A549 (cell line): Measurements from ENCODE around the gene GPATCH2. TPM values are rescaled to one million over a fixed set of nuclear protein-coding genes. Genes with fewer than 3 reads are reported as not detected.

Source experiments
- ATAC-seq, 2 experiments: fragments of 200-7000 bp in 1 of 2; fragments of >200 bp in 1 of 2; cut with Nextera tagmentation in 1 of 2; cut with Tn5 transposase in 1 of 2; 3 replicates each; pipeline versions ENCODE4 v1.8.0 to v1.9.1; 2018 to 2020; ENCODE audit warnings: mild to moderate bottlenecking in 1 of 2, moderate library complexity in 1 of 2
- CTCF ChIA-PET: fragments of 300-600 bp; sonication (Branson Sonifier 250); formaldehyde crosslinking; extraction: SDS; loops from one replicate; lab custom pipeline; 2021; ENCODE audit warnings: antibody characterized with exemption, inconsistent platforms; lab: Yijun Ruan, JAX
- POLR2A ChIA-PET: fragments of 350-600 bp; formaldehyde crosslinking; extraction: SDS; loops from one replicate; lab custom pipeline; 2021; ENCODE audit warnings: antibody characterized with exemption, inconsistent platforms; lab: Yijun Ruan, JAX
- DNase-seq, 2 experiments: peaks; one replicate each; pipeline versions ENCODE4 v3.0.0 to v3.0.0-alpha.2; 2011 to 2016; ENCODE audit warnings: low read depth in 1 of 2, low spot score in 1 of 2
- FAIRE-seq: peaks from 2 replicates; lab custom pipeline; 2011; peaks lifted over from hg19 to GRCh38; lab: Jason Lieb, UNC
- H3K27ac ChIP-seq, 2 experiments: fragments of >200 bp; sonication (Bioruptor Twin); formaldehyde crosslinking; 3 replicates each; pipeline ENCODE4 v1.5.1; 2016 to 2017
- H3K4me1 ChIP-seq: fragments of >200 bp; sonication (Bioruptor Twin); formaldehyde crosslinking; 3 replicates; pipeline ENCODE4 v1.6.1; 2016
- H3K4me2 ChIP-seq: fragments of >200 bp; sonication (Bioruptor Twin); formaldehyde crosslinking; 3 replicates; pipeline ENCODE4 v1.6.1; 2016
- H3K4me3 ChIP-seq: fragments of >200 bp; sonication (Bioruptor Twin); formaldehyde crosslinking; 3 replicates; pipeline ENCODE4 v1.5.1; 2016
- H3K9me3 ChIP-seq: fragments of >200 bp; sonication (Bioruptor Twin); formaldehyde crosslinking; 3 replicates; pipeline ENCODE4 v1.6.1; 2016
- CEBPB ChIP-seq, 2 experiments: fragments of >200 bp in 1 of 2; sonication (Bioruptor Twin) in 1 of 2; formaldehyde crosslinking in 1 of 2; IDR thresholded peaks; 2 replicates each; pipeline ENCODE4 v1.6.1; 2012 to 2016
- CHD4 ChIP-seq: fragments of 200-600 bp; sonication (generic); IDR thresholded peaks from 2 replicates; pipeline ENCODE4 v1.6.1; 2016; ENCODE audit warnings: antibody characterized with exemption, mild to moderate bottlenecking, borderline replicate concordance
- E2F6 ChIP-seq: IDR thresholded peaks from 2 replicates; pipeline ENCODE4 v1.6.1; 2012; ENCODE audit warnings: low read depth, borderline replicate concordance
- EHMT2 ChIP-seq: fragments of 200-600 bp; sonication (generic); IDR thresholded peaks from 2 replicates; pipeline ENCODE4 v1.6.1; 2016; ENCODE audit warnings: antibody characterized with exemption, low read depth, mild to moderate bottlenecking, moderate library complexity
- ESRRA ChIP-seq: fragments of 150-350 bp; IDR thresholded peaks from 2 replicates; pipeline ENCODE4 v1.6.1; 2014; ENCODE audit warnings: mild to moderate bottlenecking, low read length, borderline replicate concordance
- GATA3 ChIP-seq: IDR thresholded peaks from 2 replicates; pipeline ENCODE4 v1.6.1; 2012; ENCODE audit warnings: borderline replicate concordance
- HDAC2 ChIP-seq: fragments of 200-600 bp; sonication (generic); IDR thresholded peaks from 2 replicates; pipeline ENCODE4 v1.6.1; 2016
- HOXA7 ChIP-seq: fragments of 250-450 bp; sonication (Bioruptor Pico); IDR thresholded peaks from 2 replicates; pipeline ENCODE4 v1.5.0; 2020; ENCODE audit warnings: mild to moderate bottlenecking, moderate library complexity
- HOXB5 ChIP-seq: fragments of 250-450 bp; sonication (Bioruptor Pico); IDR thresholded peaks from 2 replicates; pipeline ENCODE4 v1.5.0; 2020; ENCODE audit warnings: mild to moderate bottlenecking, moderate library complexity
- JUNB ChIP-seq: fragments of >200 bp; sonication (Bioruptor Twin); formaldehyde crosslinking; IDR thresholded peaks from 2 replicates; pipeline ENCODE4 v1.6.1; 2016
- KDM1A ChIP-seq: fragments of 200-600 bp; sonication (generic); IDR thresholded peaks from 2 replicates; pipeline ENCODE4 v1.6.1; 2016; ENCODE audit warnings: low read depth, mild to moderate bottlenecking
- KDM5A ChIP-seq: fragments of 200-600 bp; sonication (generic); IDR thresholded peaks from 2 replicates; pipeline ENCODE4 v1.6.1; 2016; ENCODE audit warnings: antibody characterized with exemption, mild to moderate bottlenecking
- MYC ChIP-seq: IDR thresholded peaks from 2 replicates; pipeline ENCODE4 v1.6.1; 2012; ENCODE audit warnings: mild to moderate bottlenecking, inconsistent platforms, low read length, improper control_type of control experiment, borderline replicate concordance
- NFE2L2 ChIP-seq: fragments of 150-350 bp; conservative IDR thresholded peaks from 2 replicates; pipeline ENCODE4 v1.6.1; 2014; ENCODE audit warnings: low read length
- NR3C1 ChIP-seq: fragments of >200 bp; sonication (Bioruptor Twin); formaldehyde crosslinking; IDR thresholded peaks from 3 replicates; pipeline ENCODE4 v1.6.1; 2017
- RARB ChIP-seq: fragments of 250-450 bp; sonication (Bioruptor Pico); IDR thresholded peaks from 2 replicates; pipeline ENCODE4 v1.8.0; 2021; ENCODE audit warnings: mild to moderate bottlenecking, moderate library complexity
- RFX5 ChIP-seq: fragments of 450-650 bp; IDR thresholded peaks from 2 replicates; pipeline ENCODE4 v1.7.1; 2014; ENCODE audit warnings: antibody characterized with exemption, mild to moderate bottlenecking, moderate library complexity
- SMC3 ChIP-seq: fragments of >200 bp; sonication (Bioruptor Twin); formaldehyde crosslinking; IDR thresholded peaks from 3 replicates; pipeline ENCODE4 v1.6.1; 2018; ENCODE audit warnings: inconsistent platforms
- SREBF2 ChIP-seq: fragments of 450-650 bp; IDR thresholded peaks from 2 replicates; pipeline ENCODE4 v1.6.1; 2014; ENCODE audit warnings: mild to moderate bottlenecking, moderate library complexity
- USF2 ChIP-seq: fragments of 450-650 bp; IDR thresholded peaks from 2 replicates; pipeline ENCODE4 v1.6.1; 2014; ENCODE audit warnings: antibody characterized with exemption
- ZFP36 ChIP-seq: fragments of 450-650 bp; IDR thresholded peaks from 2 replicates; pipeline ENCODE4 v1.6.1; 2014; ENCODE audit warnings: borderline replicate concordance; ENCODE audit not compliant: partially characterized antibody
- ZNF302 ChIP-seq: fragments of 250-450 bp; sonication (Bioruptor Pico); IDR thresholded peaks from 2 replicates; pipeline ENCODE4 v1.9.0; 2021; ENCODE audit warnings: inconsistent platforms, mild to moderate bottlenecking, moderate library complexity
- ZSCAN20 ChIP-seq: fragments of 250-450 bp; sonication (Bioruptor Pico); IDR thresholded peaks from 2 replicates; pipeline ENCODE4 v1.8.0; 2022; ENCODE audit warnings: mild to moderate bottlenecking, moderate library complexity
- WGBS: methylation state at CpG from one replicate; pipeline ENCODE4 v1.1.6; 2017; ENCODE audit errors: missing lambda C conversion rate; 5-methylcytosine and 5-hydroxymethylcytosine counted together
- polyA plus RNA-seq, 4 experiments: library from polyadenylated mRNA; depleted of rRNA in 3 of 4; stranded (reverse); fragments of >200 nt; fragmentation: RNase III in 1 of 4; extraction: RNeasy Plus Mini Kit Qiagen cat#74134 plus additional on column Dnase treatment in 1 of 4; gene quantifications; 2 replicates in 3 of 4; 3 replicates in 1 of 4; pipeline ENCODE4 v1.2.3, GENCODE V29; 2011 to 2017
- TF ChIP-seq, protein P1 (sequence below): fragments of 250-450 bp; sonication (Bioruptor Pico); IDR thresholded peaks from 2 replicates; pipeline ENCODE4 v1.5.0; 2021; ENCODE audit warnings: mild to moderate bottlenecking, moderate library complexity, borderline replicate concordance
- TF ChIP-seq, protein P2 (sequence below): IDR thresholded peaks from 2 replicates; pipeline ENCODE4 v1.6.1; 2012
- TF ChIP-seq, protein P3 (sequence below): IDR thresholded peaks from 2 replicates; pipeline ENCODE4 v1.6.1; 2012

The GPATCH2 gene
- polyA plus RNA-seq, 2 of the 4 experiments (the other 2 are of a cell fraction) = 10.8 to 18.6 TPM

DNA sequence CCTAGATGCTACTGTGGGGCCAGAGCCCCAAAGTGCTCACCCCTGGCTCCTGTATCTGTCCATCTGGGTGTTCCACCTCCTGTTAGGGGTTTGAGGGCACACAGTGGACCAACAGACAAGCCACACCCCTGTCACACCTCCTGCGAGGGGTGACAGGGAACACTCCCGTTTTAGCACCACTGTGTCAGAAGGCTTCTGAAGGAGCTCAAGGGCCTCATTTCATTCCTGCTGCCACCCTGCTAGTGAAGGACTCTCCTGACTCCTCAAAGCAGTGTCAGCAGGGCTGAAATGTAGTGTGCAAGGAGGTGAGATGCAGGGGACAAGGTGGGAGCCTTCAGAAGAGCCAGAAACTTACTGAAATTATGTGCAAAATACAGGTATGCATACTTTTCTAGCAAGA, 174.6 kb downstream of the GPATCH2 start:
- TF ChIP-seq ZNF302 (CRISPR knock-in tag) (no peak), ESRRA (no peak), NFE2L2 (no peak), NR3C1 (no peak), HOXB5 (CRISPR knock-in tag) (no peak), RFX5 (no peak), SREBF2 (no peak), USF2 (no peak)
- TF ChIP-seq, all 56 proteins: peak for 0
- ChIA-PET POLR2A (no interaction called here), CTCF (no interaction called here)
- no peak overlapping the region for H3K4me3 ChIP-seq
- DNase-seq (no peak), ATAC-seq (no peak), FAIRE-seq (no peak)
- no CpG with 5 or more reads among the region's 2 CpGs for WGBS
- H3K27ac ChIP-seq = no peak overlapping the region
- H3K9me3 ChIP-seq = no peaks in the 10 kb centered on the region
- no peaks in the 10 kb centered on the region for H3K4me1 ChIP-seq
- H3K4me2 ChIP-seq = no peak overlapping the region

GRCh38 chr1:217453816-217454215, 177.1 kb downstream of the GPATCH2 start:
- Histone ChIP-seq H3K4me2 (no peak overlapping the region), H3K4me1 (no peaks in the 10 kb centered on the region), H3K27ac (no peak overlapping the region), H3K4me3 (no peak overlapping the region), H3K9me3 (no peaks in the 10 kb centered on the region)
- 87% methylated on average over 4 of the region's 4 CpGs for WGBS
- DNase-seq (no peak), FAIRE-seq (no peak), ATAC-seq (no peak)
- TF ChIP-seq SREBF2 (no peak), EHMT2 (no peak)
- ChIA-PET POLR2A (no interaction called here), CTCF (no interaction called here)

DNA sequence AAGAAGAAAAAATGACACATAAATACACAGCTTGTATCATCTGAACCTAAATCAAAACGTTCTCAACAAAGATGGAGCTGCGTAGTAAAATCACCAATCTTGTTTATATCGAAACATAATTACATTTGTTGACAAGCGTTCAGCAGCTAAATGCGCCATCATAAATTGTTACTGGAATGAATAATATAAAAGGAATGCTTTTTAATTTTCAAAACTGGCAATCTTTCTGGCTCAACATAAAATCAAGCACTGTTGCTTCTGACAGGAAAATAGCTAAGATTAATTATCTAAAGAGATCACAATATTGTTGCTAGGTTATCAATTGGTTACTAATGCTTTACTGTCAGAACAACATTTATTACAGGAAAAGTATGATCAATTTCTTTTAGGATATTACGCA, 181.5 kb downstream of the GPATCH2 start:
- ATAC-seq = no peak
- ChIA-PET CTCF (interaction anchor here (1.1 kb wide), 1 partner anchor 14 kb away, joined by 3 read pairs; no protein-coding TSS in a partner anchor), POLR2A (no interaction called here)
- DNase-seq = no peak
- TF ChIP-seq CHD4 = no peak
- no peak for TF ChIP-seq MYC
- TF ChIP-seq ZFP36 = no peak
- TF ChIP-seq, protein P1, sequence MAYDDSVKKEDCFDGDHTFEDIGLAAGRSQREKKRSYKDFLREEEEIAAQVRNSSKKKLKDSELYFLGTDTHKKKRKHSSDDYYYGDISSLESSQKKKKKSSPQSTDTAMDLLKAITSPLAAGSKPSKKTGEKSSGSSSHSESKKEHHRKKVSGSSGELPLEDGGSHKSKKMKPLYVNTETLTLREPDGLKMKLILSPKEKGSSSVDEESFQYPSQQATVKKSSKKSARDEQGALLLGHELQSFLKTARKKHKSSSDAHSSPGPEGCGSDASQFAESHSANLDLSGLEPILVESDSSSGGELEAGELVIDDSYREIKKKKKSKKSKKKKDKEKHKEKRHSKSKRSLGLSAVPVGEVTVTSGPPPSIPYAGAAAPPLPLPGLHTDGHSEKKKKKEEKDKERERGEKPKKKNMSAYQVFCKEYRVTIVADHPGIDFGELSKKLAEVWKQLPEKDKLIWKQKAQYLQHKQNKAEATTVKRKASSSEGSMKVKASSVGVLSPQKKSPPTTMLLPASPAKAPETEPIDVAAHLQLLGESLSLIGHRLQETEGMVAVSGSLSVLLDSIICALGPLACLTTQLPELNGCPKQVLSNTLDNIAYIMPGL (CRISPR knock-in tag) = no peak
- TF ChIP-seq NFE2L2 = no peak
- TF ChIP-seq JUNB = no peak
- no peak for TF ChIP-seq E2F6
- TF ChIP-seq ZSCAN20 (CRISPR knock-in tag) = no peak
- TF ChIP-seq, protein P2, sequence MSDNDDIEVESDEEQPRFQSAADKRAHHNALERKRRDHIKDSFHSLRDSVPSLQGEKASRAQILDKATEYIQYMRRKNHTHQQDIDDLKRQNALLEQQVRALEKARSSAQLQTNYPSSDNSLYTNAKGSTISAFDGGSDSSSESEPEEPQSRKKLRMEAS = no peak
- TF ChIP-seq HOXA7 (CRISPR knock-in tag) = no peak
- TF ChIP-seq SMC3 = no peak
- TF ChIP-seq, protein P3, sequence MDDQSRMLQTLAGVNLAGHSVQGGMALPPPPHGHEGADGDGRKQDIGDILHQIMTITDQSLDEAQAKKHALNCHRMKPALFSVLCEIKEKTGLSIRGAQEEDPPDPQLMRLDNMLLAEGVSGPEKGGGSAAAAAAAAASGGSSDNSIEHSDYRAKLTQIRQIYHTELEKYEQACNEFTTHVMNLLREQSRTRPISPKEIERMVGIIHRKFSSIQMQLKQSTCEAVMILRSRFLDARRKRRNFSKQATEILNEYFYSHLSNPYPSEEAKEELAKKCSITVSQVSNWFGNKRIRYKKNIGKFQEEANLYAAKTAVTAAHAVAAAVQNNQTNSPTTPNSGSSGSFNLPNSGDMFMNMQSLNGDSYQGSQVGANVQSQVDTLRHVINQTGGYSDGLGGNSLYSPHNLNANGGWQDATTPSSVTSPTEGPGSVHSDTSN = no peak
- no peak for TF ChIP-seq HDAC2
- no peak for TF ChIP-seq KDM1A
- no peak for TF ChIP-seq RARB (CRISPR knock-in tag)
- no peak for TF ChIP-seq KDM5A
- no peak for TF ChIP-seq GATA3
- no peak for TF ChIP-seq CEBPB (IDR thresholded peaks at IDR 0.05)
- H3K27ac ChIP-seq = no peak overlapping the region
- no peaks in the 10 kb centered on the region for H3K9me3 ChIP-seq
- H3K4me3 ChIP-seq = no peak overlapping the region
- H3K4me2 ChIP-seq = no peak overlapping the region
- WGBS = 86% methylated on average over 6 of the region's 6 CpGs
- no peaks in the 10 kb centered on the region for H3K4me1 ChIP-seq
- FAIRE-seq = no peak
